SKM-1 (cell line): Measurements from ENCODE around the gene INSL3.
"Not testable (repeated sequence)": the region's sequence is repeated elsewhere in the genome, so short reads cannot be mapped to it uniquely, and the experiment has no call there.

ENCODE experiments used
- DNase-seq: peaks from one replicate; lab custom pipeline; 2025; ENCODE audit not compliant: unreplicated experiment; lab: John Stamatoyannopoulos, UW

INSL3 gene

DNA sequence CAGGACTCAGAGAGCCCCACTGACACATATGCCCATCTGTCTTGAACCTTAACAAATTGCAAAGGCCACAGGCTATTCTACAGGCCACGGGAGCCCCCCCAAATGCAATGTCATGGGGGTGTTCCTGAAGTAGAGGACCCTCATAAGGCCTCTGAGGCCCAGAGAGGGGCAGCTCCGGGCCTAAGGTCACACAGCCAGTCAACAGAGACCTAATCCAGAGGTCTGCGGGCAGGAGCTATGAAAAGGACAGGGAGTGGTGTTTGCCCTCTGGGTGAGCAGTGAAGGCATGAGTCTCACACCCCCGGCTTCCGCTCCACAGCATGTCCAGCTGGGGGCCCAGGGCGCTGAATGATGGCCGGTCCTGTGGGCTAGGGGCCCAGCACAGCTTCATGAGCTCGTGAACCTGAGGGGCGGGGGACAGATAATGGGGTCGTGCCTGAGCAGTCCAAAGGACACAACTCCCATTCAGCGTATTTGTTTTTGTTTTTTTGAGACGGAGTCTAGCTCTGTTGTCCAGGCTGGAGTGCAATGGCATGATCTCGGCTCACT is 5.3 kb upstream of the INSL3 start:
- DNase-seq = no peak

DNA sequence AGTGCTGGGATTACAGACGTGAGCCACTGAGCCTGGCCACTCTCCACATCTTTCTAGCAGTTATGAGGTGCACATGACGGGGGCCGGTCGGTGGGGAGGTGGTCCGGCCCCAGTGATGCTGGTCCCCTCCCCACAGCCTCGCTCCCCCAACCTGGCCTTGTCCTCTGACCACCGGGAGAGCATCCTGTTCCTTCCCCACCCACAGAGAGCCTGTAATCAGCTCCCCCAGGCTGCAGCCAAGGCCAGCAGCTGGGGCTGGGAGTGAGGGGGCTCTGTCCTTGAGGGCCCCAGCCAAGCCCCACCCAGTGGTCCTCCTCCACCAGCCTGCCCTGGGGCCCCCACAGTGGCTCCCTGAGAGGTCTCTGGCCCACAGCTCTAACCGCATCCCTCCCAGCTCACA is 3.0 kb upstream of the INSL3 start:
- DNase-seq = no peak

DNA sequence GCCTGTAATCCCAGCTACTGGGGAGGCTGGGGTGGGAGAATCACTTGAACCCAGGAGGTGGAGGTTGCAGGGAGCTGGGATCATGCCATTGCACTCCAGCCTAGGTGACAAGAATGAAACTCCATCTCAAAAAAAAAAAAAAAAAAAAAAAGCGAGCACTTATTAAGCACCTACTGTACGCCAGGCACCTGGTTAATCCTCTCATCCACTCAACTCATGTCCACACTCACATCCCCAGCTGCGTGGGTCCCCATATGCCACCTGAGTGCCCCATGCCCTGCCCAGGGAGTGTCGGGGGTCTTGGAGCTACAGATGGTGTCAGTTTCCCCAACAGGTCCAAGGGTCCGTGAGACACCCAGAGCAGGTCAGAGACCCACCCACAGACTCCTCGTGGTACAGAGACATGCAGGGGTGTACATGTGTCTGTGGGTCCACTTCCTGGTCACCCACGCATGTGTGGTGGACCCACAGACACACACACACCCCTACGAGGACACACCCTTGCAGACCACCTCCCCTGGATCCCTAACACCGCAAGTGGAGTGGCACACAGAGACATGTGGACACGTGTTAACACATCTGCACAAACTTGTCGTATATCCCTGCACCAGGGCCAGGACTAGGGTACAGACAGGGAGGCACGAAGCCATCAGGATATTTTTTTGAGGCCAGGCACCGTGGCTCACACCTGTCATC is 3.5 kb downstream of the INSL3 start:
- no peak for DNase-seq

DNA sequence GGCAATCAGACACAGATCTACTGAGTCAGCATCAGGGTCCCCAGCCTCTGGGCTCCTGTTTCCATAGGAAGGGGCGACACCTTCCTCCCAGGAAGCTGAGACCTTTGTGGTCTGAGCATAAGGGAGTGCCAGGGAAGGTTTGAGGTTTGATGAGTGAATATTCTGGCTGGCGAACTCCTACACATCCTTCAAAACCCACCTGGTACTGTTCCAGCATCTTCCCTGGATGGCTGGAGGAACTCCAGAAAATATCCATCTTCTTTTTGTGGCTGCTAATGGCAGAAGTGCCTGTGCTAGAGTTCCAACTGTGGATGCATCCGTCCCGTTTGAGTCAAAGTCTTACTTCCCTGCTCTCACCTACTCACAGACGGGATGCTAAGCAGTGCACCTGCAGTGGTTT is 9.2 kb downstream of the INSL3 start:
- no peak for DNase-seq

DNA sequence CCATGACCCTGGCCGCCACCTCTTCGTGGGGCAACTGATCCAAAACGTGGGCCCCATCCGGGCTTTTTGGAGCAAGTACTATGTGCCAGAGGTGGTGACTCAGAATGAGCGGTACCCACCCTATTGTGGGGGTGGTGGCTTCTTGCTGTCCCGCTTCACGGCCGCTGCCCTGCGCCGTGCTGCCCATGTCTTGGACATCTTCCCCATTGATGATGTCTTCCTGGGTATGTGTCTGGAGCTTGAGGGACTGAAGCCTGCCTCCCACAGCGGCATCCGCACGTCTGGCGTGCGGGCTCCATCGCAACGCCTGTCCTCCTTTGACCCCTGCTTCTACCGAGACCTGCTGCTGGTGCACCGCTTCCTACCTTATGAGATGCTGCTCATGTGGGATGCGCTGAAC is 9.6 kb downstream of the INSL3 start:
- no peak for DNase-seq

DNA sequence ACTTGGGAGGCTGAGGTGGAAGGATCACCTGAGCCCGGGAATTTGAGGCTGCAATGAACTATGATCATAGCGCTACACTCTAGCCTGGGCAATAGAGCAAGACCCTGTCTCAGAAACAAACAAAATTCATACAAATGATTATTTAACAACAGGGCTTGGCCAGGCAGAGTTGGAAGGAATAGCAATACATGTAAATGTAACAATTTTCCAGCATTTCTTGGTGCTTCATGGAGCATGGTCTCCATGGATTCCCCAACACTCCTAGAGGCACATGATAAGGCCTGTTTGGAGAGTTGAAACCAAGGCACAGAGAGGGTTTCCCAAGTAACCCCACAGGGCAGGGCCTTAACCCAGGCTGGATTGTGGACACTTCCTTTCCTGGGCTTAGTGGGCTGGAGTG is 10.2 kb downstream of the INSL3 start:
- DNase-seq = no peak

DNA sequence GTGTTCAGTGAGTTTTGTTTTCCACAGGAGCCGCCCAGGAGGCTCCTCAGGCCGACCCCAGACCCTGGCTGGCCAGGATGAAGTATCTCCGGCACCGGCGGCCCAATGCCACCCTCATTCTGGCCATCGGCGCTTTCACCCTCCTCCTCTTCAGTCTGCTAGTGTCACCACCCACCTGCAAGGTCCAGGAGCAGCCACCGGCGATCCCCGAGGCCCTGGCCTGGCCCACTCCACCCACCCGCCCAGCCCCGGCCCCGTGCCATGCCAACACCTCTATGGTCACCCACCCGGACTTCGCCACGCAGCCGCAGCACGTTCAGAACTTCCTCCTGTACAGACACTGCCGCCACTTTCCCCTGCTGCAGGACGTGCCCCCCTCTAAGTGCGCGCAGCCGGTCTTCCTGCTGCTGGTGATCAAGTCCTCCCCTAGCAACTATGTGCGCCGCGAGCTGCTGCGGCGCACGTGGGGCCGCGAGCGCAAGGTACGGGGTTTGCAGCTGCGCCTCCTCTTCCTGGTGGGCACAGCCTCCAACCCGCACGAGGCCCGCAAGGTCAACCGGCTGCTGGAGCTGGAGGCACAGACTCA is 13.5 kb downstream of the INSL3 start:
- no peak for DNase-seq

DNA sequence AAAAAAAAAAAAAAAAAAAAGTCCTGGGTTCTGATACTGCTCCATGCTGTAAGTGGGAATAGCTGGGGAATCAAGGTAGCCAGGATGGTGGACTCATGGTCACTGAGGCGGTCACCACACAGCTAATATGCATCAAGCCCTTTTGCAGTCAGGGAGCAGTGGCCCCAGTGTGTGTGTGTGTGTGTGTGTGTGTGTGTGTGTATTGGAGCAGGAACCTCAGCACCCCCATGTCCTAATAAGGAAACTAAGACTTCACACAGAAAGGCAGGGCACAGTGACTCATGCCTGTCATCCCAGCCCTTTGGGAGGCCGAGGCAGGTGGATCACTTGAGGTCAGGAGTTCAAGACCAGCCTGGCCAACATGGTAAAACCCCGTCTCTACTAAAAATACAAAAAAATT is 14.4 kb downstream of the INSL3 start:
- no peak for DNase-seq

DNA sequence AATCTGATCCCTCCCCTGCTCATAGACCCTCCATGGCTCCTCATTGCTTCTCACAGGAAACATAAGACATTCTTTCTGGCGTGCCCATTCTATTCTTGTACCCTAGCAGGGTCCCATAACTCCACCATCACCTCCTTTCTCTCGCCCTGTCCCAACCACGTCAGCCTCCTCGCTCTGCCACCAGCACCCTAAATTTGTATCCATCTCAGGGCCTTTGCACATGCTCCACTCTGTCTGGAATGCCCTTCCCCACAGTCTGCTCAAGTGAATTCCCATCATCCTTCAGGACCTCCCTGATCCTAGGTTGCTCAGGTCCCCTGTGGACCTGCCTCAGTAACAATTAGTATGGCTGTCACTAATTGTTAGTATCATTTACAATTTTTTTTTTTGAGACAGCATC is 15.9 kb downstream of the INSL3 start:
- DNase-seq = no peak

DNA sequence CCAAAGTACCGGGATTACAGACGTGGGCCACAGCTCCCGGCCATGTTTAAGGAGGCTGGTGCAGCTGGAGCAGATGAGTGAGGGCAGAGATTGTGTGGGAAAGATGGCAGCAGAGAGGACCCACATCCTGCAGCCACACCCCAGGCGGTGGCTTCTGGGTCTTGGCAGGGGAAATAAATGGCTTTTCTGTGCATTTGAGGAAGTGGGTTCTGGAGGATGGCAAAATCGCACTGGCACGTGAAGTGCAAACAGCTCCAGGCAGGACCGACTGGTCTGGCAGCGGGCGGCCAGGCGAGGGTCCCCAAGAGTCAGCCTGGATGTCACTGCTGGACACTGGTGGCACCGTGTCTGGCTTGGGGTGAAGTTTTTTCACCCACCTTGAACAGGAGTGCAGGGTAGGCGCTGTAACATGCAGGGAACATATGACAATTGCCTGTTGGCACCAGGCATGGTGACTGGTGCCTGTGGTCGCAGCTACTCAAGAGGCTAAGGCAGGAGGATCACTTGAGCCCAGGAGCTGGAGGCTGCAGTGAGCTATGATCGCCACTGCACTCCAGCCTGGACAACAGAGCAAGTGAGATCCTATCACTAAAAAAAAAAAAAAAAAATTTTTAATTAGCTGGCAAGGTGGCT is 17.9 kb downstream of the INSL3 start:
- no peak for DNase-seq

DNA sequence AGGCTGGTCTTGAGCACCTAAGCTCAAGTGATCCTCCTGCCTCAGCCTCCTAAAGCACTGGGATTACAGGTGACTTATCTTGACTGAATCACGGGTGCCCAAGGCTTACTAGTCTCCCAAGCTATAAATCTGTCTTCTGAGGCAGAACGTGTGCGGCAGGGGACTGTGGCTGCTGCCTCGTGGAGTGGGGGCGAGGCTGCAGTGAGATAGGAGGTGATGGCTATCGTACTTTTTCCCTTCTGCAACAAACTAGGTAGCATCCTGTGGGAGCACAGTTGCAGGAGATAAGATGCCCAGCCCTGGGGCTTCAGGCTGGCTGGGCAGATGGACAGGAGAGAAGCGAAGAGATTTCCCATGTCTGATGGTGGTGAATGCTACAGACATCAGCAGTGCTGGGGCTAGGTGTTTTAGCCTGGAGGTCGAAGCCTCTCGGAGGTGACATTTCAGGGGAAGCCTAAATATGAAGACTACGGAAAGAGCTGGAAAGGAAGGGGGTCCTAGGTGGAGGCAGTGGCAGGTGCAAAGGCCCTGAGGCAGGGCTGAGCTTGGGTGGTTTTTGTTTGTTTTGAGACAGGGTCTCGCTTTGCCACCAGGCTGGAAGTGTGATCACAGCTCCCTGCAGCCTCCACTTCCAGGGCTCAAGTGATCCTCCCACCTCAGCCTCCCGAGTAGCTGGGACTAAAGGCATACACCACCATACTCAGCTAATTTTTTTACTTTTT is 19.0 kb downstream of the INSL3 start:
- DNase-seq = no peak

DNA sequence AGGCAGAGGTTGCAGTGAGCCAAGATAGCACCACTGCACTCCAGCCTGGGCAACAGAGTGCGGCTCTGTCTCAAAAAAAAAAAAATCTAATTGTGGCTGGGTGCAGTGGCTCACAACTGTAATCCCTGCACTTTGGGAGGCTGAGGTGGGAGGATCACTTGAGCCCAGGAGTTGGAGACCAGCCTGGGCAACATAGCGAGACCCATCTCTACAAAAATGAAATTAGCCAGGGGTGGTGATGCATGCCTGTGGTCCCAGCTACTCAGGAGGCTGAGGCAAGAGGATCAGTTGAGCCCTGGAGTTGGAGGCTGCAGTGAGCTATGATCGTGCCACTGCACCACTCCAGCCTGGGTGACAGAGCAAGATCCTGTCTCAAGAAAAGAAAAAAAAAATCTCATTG is 22.7 kb downstream of the INSL3 start:
- not testable (repeated sequence) for DNase-seq

DNA sequence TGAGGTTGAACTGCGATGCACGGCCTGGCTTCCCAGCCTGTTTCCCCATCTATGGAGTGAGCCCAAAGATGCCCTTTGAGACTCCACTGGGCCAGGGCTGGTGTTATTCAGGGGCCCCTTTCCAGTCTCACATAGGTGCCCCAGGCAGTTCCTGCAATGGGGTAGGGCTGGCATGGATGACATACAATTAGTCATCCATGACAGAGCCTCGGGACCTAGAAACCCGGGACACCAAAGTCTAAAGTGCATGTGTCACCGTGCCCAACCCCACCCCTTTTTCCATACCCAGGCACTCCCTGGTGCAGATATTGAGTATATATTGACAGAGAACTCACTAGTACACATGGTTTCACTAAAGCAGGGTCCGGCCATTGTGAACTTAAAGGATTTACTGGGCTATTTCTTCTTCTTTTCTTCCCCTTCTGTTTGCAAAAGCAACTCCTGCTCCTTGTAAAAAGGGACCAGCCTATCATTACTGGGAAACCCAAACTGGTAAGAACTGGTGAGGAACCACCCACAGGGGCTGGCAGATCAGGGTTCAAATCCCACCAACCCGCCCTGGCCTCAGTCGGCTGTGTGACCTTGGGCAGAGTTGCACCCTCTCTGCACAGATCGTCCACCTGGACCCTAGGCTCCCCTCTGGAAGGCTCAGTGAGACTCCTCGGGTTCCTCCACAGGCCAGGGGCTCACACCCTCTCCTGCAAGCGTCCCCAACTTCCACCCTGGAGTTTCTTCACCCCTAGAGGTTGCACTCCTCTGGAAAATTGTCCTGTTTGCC is 23.7 kb downstream of the INSL3 start:
- DNase-seq = no peak

DNA sequence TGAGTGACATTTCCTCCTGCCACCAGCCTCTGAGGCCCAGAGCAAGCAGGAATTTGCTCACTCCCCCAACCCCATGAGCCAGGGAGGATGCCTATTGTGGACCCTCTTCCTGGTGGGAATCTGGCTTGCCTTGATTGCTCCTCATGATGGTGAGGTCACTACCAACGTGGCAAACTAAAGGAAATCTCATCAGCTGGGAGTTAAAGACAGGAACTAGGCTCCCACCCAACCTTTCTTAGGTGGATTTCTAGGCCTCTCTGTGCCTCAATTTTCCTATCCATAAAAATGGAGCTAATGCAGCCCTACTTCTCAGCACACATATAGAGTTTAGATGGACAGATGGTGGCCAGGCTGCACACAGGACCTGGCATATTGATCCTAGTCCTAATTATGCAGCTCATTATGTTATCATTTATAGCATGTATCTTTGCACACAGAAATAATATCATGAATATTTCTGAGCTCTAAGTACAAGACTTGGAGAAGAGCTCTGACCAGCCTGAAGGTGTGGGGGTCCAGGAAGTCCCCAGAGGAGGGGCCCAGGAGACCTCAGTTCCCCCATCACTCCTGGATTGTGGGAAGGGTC is 24.4 kb downstream of the INSL3 start:
- no peak for DNase-seq

DNA sequence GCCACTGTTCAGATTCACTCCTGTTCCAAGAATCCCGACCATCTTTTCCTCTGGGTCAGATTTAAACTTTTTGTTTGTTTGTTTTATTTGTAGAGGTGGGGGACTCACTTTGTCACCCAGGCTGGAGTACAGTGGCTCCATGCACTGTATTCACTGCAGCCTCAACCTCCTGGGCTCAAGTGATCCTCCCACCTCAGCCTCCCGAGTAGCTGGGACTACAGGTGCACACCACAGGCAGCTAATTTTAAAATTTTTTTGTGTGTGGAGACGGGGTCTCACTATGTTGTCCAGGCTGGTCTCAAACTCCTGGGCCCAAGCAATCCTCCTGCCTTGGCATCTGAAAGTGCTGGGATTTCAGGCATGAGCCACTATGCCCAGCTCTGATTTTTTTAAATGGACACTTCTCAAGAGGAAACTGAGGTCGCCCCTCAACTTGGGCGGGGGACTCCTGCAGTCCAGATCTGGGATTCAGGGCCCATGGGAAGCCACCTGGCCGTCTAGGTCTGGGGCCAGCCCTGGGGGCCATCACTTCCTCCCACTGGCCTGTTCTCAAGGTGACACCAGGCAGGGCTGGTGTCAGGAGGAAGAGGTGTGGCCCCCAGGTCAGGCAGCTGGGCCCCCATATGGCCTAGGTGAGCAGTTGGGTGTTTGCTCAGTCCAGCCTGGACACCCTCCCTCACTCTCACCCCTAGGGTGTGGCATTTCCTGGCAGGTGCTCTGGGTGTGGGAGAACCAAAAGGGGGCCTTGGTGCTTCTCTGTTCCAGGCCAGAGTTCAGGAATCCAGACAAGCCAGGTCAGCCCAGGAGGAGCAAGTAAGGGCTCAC is 25.1 kb downstream of the INSL3 start:
- DNase-seq = no peak

DNA sequence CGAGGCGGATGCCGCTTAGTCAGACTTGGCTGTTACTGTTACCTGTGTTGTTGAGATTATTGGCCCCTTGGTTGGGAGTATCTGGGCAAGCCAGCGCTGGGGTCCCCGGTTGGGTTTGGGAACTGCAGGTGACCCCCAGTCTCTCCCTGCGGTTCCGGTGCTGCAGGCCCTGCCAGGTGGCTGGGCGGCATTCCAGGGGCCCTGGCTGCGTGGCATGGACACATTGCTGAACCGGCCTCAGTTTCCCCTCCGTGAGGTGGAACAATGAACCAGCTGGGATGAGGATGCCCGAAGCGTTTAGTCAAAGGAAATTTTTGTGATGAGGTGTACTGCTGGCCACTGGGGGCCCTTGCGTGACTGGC is 25.8 kb downstream of the INSL3 start:
- no peak for DNase-seq

DNA sequence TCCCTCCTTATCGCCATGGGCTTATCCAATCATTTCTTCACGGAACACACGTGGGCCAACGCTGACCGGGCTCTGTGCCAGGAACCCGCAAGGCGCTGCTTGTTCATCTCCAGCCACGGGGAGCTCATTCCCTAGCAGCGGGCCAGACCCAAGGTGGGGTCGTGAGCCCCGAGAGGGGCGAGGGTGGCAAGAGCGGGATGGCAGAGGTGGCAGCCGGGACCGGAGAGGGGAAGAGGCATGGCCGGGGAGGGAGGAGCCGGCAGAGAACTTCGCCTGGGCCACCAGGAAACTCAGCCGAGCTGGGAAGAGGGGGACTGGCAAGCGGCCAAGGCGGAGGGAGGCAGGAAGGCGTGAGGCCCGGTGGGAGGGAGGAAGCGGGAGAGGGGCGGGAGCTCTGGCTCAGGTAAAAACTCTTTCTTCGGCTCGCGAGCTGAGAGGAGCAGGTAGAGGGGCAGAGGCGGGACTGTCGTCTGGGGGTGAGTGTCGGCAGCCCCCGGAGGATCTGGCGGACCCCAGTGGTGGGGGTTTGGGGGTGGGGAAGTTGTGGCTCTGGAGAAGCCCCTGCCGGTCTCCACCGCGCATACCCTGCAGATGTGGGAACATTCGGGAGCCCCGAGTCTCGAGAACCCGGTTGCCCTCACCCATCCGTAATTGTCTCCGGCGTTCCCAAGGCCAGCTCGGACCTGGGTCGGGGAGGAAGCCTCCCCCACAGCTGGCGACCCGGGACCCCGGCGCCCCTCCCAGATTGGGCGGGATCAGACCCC is 26.4 kb downstream of the INSL3 start, which contains the start of gene B3GNT3:
B3GNT3 (plus strand) TSS at position 408 of the 764 bp plus-strand sequence. CDS start 12,670 bp downstream, outside the sequence.
- DNase-seq = no peak

DNA sequence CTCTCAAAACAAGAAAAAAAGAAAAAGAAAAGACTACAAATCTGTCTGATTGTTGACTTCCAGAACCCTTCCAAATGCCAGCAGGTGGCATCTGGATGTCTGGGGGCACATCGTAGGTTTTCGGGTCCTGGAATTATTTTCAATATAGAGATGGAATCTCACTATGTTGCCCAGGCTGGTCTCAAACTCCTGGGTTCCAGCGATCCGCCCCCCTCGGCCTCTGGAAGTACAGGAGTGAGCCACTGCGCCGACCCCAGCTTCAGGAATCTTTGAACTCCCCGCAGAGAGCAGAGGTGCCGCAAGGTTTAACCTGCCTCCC is 26.9 kb downstream of the INSL3 start:
- no peak for DNase-seq
